Trophoblast cell (in vitro differentiated cells and primary cell): ENCODE results near the gene TMED4.

Experiments used
- DNase-seq, 2 donors: peaks; one replicate each; pipeline ENCODE4 v3.0.0-alpha.2; 2016
- H2AFZ ChIP-seq: 2 replicates; pipeline ENCODE4 v1.6.1; 2013; ENCODE audit warnings: low read length, moderate library complexity, mild to moderate bottlenecking; ENCODE audit not compliant: insufficient read depth, poor library complexity
- H2AK5ac ChIP-seq: 2 replicates; pipeline ENCODE4 v1.6.1; 2013; ENCODE audit warnings: mild to moderate bottlenecking, low read length
- H2BK120ac ChIP-seq: 2 replicates; pipeline ENCODE4 v1.6.1; 2013; ENCODE audit warnings: low read length, mild to moderate bottlenecking, moderate library complexity; ENCODE audit not compliant: insufficient read depth, poor library complexity
- H2BK12ac ChIP-seq: 2 replicates; pipeline ENCODE4 v1.6.1; 2013; ENCODE audit warnings: mild to moderate bottlenecking, low read length, moderate library complexity
- H2BK5ac ChIP-seq: 2 replicates; pipeline ENCODE4 v1.6.1; 2013; ENCODE audit warnings: low read length, low read depth, moderate library complexity, mild to moderate bottlenecking; ENCODE audit not compliant: poor library complexity
- H3K14ac ChIP-seq: 2 replicates; pipeline ENCODE4 v1.6.1; 2013; ENCODE audit warnings: mild to moderate bottlenecking, low read length
- H3K18ac ChIP-seq: 2 replicates; pipeline ENCODE4 v1.6.1; 2013; ENCODE audit warnings: mild to moderate bottlenecking, low read length
- H3K23ac ChIP-seq: 2 replicates; pipeline ENCODE4 v1.6.1; 2013; ENCODE audit warnings: low read length
- H3K27ac ChIP-seq: 2 replicates; pipeline ENCODE4 v1.5.1; 2013; ENCODE audit warnings: low read depth, mild to moderate bottlenecking, inconsistent platforms, low read length, moderate library complexity
- H3K27me3 ChIP-seq: 2 replicates; pipeline ENCODE4 v1.6.1; 2013; ENCODE audit warnings: inconsistent platforms, mild to moderate bottlenecking, low read length, moderate library complexity; ENCODE audit not compliant: insufficient read depth
- H3K36me3 ChIP-seq, 2 experiments: 1 replicate in 1 of 2; 2 replicates in 1 of 2; pipeline ENCODE4 v1.6.1; 2013; ENCODE audit warnings: low read length in 2 of 2, mild to moderate bottlenecking in 2 of 2, moderate library complexity in 1 of 2; ENCODE audit not compliant: insufficient read depth in 2 of 2, control insufficient read depth in 1 of 2
- H3K4ac ChIP-seq: 2 replicates; pipeline ENCODE4 v1.6.1; 2013; ENCODE audit warnings: low read depth, mild to moderate bottlenecking, low read length, moderate library complexity
- H3K4me1 ChIP-seq, 2 experiments: 1 replicate in 1 of 2; 2 replicates in 1 of 2; pipeline ENCODE4 v1.6.1; 2013; ENCODE audit warnings: low read length in 2 of 2, mild to moderate bottlenecking in 2 of 2, moderate library complexity in 1 of 2; ENCODE audit not compliant: insufficient read depth in 2 of 2, control insufficient read depth in 1 of 2
- H3K4me2 ChIP-seq: 2 replicates; pipeline ENCODE4 v1.6.1; 2013; ENCODE audit warnings: inconsistent platforms, mild to moderate bottlenecking, low read length, moderate library complexity
- H3K4me3 ChIP-seq: 2 replicates; pipeline ENCODE4 v1.5.1; 2013; ENCODE audit warnings: mild to moderate bottlenecking, low read depth, low read length, inconsistent platforms
- H3K79me1 ChIP-seq: one replicate; pipeline ENCODE4 v1.6.1; 2013; ENCODE audit warnings: low read length
- H3K79me2 ChIP-seq: 2 replicates; pipeline ENCODE4 v1.6.1; 2013; ENCODE audit warnings: low read length, mild to moderate bottlenecking; ENCODE audit not compliant: control insufficient read depth, insufficient read depth, poor library complexity
- H3K9ac ChIP-seq: 2 replicates; pipeline ENCODE4 v1.6.1; 2013; ENCODE audit warnings: mild to moderate bottlenecking, low read length
- H3K9me3 ChIP-seq: 2 replicates; pipeline ENCODE4 v1.6.1; 2013; ENCODE audit warnings: low read depth, mild to moderate bottlenecking, control low read depth, inconsistent platforms, low read length; ENCODE audit not compliant: insufficient read depth
- H4K12ac ChIP-seq: 2 replicates; pipeline ENCODE4 v1.6.1; 2013; ENCODE audit warnings: low read depth, mild to moderate bottlenecking, low read length, moderate library complexity
- H4K8ac ChIP-seq: 2 replicates; pipeline ENCODE4 v1.6.1; 2013; ENCODE audit warnings: low read depth, mild to moderate bottlenecking, low read length, moderate library complexity
- H4K91ac ChIP-seq: one replicate; pipeline ENCODE4 v1.6.1; 2013; ENCODE audit warnings: low read depth, mild to moderate bottlenecking, low read length, moderate library complexity
- WGBS: extraction: QIAGEN DNeasy Blood & Tissue Kit; methylation state at CpG from one replicate; pipeline ENCODE4 v1.1.7; 2013; ENCODE audit warnings: missing lambda C conversion rate; ENCODE audit not compliant: insufficient read length, insufficient coverage; ENCODE audit errors: extremely low coverage; 5-methylcytosine and 5-hydroxymethylcytosine counted together

TMED4 gene

DNA sequence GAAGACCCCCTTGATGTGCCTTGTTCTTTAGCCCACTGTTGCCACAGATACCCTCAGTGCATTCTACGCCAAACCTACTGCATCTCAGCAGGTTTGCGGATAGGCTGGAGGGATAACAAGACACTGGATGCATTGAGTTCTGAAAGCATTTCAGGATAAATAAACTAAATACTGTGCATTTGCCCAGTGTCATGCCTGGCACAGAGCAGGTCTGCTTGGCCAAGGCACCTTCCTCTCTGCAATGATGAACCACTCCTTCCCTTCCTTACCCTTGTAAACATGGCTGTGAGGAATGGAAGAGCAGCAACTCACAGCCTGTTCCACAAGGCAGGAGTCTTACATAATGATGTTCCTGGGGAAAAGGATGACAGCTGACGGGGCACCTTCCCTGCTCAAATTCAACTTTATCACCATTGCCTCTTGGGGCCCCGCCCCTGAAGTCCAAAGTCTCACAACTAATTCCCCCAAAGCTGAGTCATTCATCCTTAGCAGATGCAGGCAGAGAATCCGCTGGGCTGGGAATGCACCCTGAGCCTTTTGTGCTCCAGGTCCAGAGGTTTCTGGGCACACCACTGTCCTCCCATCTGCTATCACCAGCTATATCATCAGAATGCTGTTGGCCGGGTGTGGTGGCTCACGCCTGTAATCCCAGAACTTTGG is 19.9 kb downstream of the TMED4 start:
- no peaks in the 10 kb centered on the region for H3K27me3 ChIP-seq
- no peak overlapping the region for H2BK120ac ChIP-seq
- no peak overlapping the region for H3K9ac ChIP-seq
- no peak overlapping the region for H2AFZ ChIP-seq
- no peak overlapping the region for H3K4me3 ChIP-seq
- no CpG with 5 or more reads among the region's 7 CpGs for WGBS
- no peak overlapping the region for H3K4me2 ChIP-seq
- peak; percentile 52 to 84 for DNase-seq
- no peak overlapping the region for H3K18ac ChIP-seq
- no peak overlapping the region for H2BK12ac ChIP-seq
- H3K14ac ChIP-seq = no peak overlapping the region
- no peak overlapping the region for H3K4ac ChIP-seq
- H2BK5ac ChIP-seq = no peak overlapping the region
- H3K9me3 ChIP-seq = no peaks in the 10 kb centered on the region
- no peaks in the 10 kb centered on the region for H3K4me1 ChIP-seq
- H3K23ac ChIP-seq = no peak overlapping the region
- H4K12ac ChIP-seq = no peak overlapping the region
- H3K27ac ChIP-seq = no peak overlapping the region
- no peak overlapping the region for H4K8ac ChIP-seq
- H3K79me2 ChIP-seq = no peaks in the 10 kb centered on the region
- no peak overlapping the region for H2AK5ac ChIP-seq
- H3K36me3 ChIP-seq = peaks cover 31 to 35% of the 10 kb centered on the region in 2 experiments
- H3K79me1 ChIP-seq = no peaks in the 10 kb centered on the region
- no peak overlapping the region for H4K91ac ChIP-seq

DNA sequence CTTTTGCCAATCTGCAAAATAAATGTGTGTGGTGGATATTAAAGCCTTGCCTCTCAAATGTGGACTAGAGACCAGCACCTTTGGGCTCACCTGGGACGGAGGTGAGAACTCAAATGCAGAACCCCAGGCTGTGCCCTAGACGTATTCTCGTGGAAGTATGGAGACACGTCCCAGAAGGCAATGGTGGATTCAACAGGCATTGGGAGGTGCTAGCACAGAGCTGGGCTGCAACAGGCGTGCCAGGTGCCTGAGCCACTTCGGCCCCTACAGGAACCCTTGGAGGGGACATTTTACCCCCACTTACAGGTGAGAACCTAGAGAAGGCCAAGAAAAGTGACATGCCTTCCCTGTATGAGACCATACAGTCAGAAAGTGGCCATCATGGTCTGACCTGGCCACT is 20.6 kb downstream of the TMED4 start:
- H2AK5ac ChIP-seq = no peak overlapping the region
- no peak overlapping the region for H3K27ac ChIP-seq
- H2BK120ac ChIP-seq = no peak overlapping the region
- no peak overlapping the region for H3K23ac ChIP-seq
- DNase-seq = no peak
- H3K4me1 ChIP-seq = no peaks in the 10 kb centered on the region
- WGBS = no CpG with 5 or more reads among the region's 6 CpGs
- no peak overlapping the region for H3K4me3 ChIP-seq
- no peak overlapping the region for H3K14ac ChIP-seq
- H3K4me2 ChIP-seq = no peak overlapping the region
- no peaks in the 10 kb centered on the region for H3K79me2 ChIP-seq
- no peak overlapping the region for H3K4ac ChIP-seq
- H4K12ac ChIP-seq = no peak overlapping the region
- H3K36me3 ChIP-seq = peaks cover 26 to 29% of the 10 kb centered on the region in 2 experiments
- H3K9ac ChIP-seq = no peak overlapping the region
- no peaks in the 10 kb centered on the region for H3K9me3 ChIP-seq
- H3K18ac ChIP-seq = no peak overlapping the region
- H3K27me3 ChIP-seq = no peaks in the 10 kb centered on the region
- H4K91ac ChIP-seq = no peak overlapping the region
- no peak overlapping the region for H2BK5ac ChIP-seq
- H3K79me1 ChIP-seq = no peaks in the 10 kb centered on the region
- no peak overlapping the region for H2AFZ ChIP-seq
- H4K8ac ChIP-seq = no peak overlapping the region
- no peak overlapping the region for H2BK12ac ChIP-seq

GRCh38 chr7:44559485-44559884 is 22.5 kb downstream of the TMED4 start:
- H3K9me3 ChIP-seq = no peaks in the 10 kb centered on the region
- H3K36me3 ChIP-seq = peaks cover 7 to 11% of the 10 kb centered on the region in 2 experiments
- H3K18ac ChIP-seq = no peak overlapping the region
- H3K27me3 ChIP-seq = no peaks in the 10 kb centered on the region
- H4K8ac ChIP-seq = no peak overlapping the region
- H4K91ac ChIP-seq = no peak overlapping the region
- H3K4me3 ChIP-seq = no peak overlapping the region
- no peak overlapping the region for H3K14ac ChIP-seq
- no peaks in the 10 kb centered on the region for H3K79me2 ChIP-seq
- no peak overlapping the region for H2BK120ac ChIP-seq
- H2BK12ac ChIP-seq = no peak overlapping the region
- H3K79me1 ChIP-seq = no peaks in the 10 kb centered on the region
- no peak overlapping the region for H3K4ac ChIP-seq
- no peak overlapping the region for H3K4me2 ChIP-seq
- no peak overlapping the region for H2BK5ac ChIP-seq
- no peak overlapping the region for H3K23ac ChIP-seq
- no peak overlapping the region for H3K27ac ChIP-seq
- H2AK5ac ChIP-seq = no peak overlapping the region
- no peak overlapping the region for H2AFZ ChIP-seq
- no peaks in the 10 kb centered on the region for H3K4me1 ChIP-seq
- no CpG with 5 or more reads among the region's 4 CpGs for WGBS
- DNase-seq = no peak
- H4K12ac ChIP-seq = no peak overlapping the region
- no peak overlapping the region for H3K9ac ChIP-seq

GRCh38 chr7:44557485-44557884 is 24.5 kb downstream of the TMED4 start:
- Histone ChIP-seq H3K9ac (no peak overlapping the region), H3K79me1 (no peaks in the 10 kb centered on the region), H2AFZ (no peak overlapping the region), H4K91ac (no peak overlapping the region), H2AK5ac (no peak overlapping the region), H3K36me3 (no peaks in the 10 kb centered on the region), H3K4me2 (no peak overlapping the region), H3K27me3 (no peaks in the 10 kb centered on the region), H2BK120ac (no peak overlapping the region), H2BK12ac (no peak overlapping the region), H4K8ac (no peak overlapping the region), H3K79me2 (no peaks in the 10 kb centered on the region), H3K9me3 (no peaks in the 10 kb centered on the region), H4K12ac (no peak overlapping the region), H2BK5ac (no peak overlapping the region), H3K4me1 (no peaks in the 10 kb centered on the region), H3K18ac (no peak overlapping the region), H3K4ac (no peak overlapping the region), H3K14ac (no peak overlapping the region), H3K4me3 (no peak overlapping the region), H3K27ac (no peak overlapping the region), H3K23ac (no peak overlapping the region)
- WGBS = no CpG with 5 or more reads among the region's 2 CpGs
- DNase-seq = no peak
